Measurements from ENCODE around the gene FAM241B.

- TF ChIP-seq NR2F1 (conservative IDR thresholded peaks at IDR 0.05) = no peak
- no peak for TF ChIP-seq NFYA (IDR thresholded peaks at IDR 0.05; ENCODE audit: borderline replicate concordance, low read depth, low read length)
- TF ChIP-seq SMAD5 (IDR thresholded peaks at IDR 0.05; ENCODE audit: low read depth) = no peak
- TF ChIP-seq HDGF (IDR thresholded peaks at IDR 0.05) = no peak
Measured at GRCh38 chr10:69657866-69658265, 27.8 kb downstream of the FAM241B start.

All from GM12878 (cell line).